Cardiac fibroblast (primary cell): ENCODE results near the gene KCNH4.
"Not testable (repeated sequence)": the region's sequence is repeated elsewhere in the genome, so short reads cannot be mapped to it uniquely, and the experiment has no call there.

Experiments used
- DNase-seq, 2 donors: peaks; one replicate each; pipeline versions ENCODE4 v3.0.0 to v3.0.0-alpha.2; 2010; ENCODE audit warnings: low read depth in 2 of 2
- H3K4me3 ChIP-seq, 2 donors: replicated peaks in 1 of 2; 1 replicate in 1 of 2; 2 replicates in 1 of 2; pipeline ENCODE4 v1.5.1; 2011; ENCODE audit warnings: low read depth in 2 of 2, low read length in 2 of 2, mild to moderate bottlenecking in 2 of 2, moderate library complexity in 1 of 2
- CTCF ChIP-seq: IDR thresholded peaks from one replicate; pipeline ENCODE4 v1.5.1; 2011; ENCODE audit warnings: low read depth, mild to moderate bottlenecking, low read length, inconsistent platforms

KCNH4 gene

GRCh38 chr17:42214156-42214555, 33.2 kb upstream of the KCNH4 start:
- DNase-seq, result no peak
- TF ChIP-seq CTCF, result no peak
- no peak overlapping the region for H3K4me3 ChIP-seq

GRCh38 chr17:42212382-42212781, 31.4 kb upstream of the KCNH4 start:
- no peak for DNase-seq
- no peak for TF ChIP-seq CTCF
- H3K4me3 ChIP-seq, result no peak overlapping the region

- peak in 1 of 2 donors; percentile 34 for DNase-seq
- H3K4me3 ChIP-seq, result not testable (repeated sequence)
Observed at GRCh38 chr17:42211921-42212341, 31.0 kb upstream of the KCNH4 start.

- H3K4me3 ChIP-seq, result no peak overlapping the region
- no peak for DNase-seq
- TF ChIP-seq CTCF, result no peak
Observed at GRCh38 chr17:42210046-42210445, 29.1 kb upstream of the KCNH4 start.

- DNase-seq, H3K4me3 ChIP-seq: not testable (repeated sequence)
Observed at GRCh38 chr17:42206153-42206612, 25.2 kb upstream of the KCNH4 start.

- peak in 1 of 2 donors; percentile 21 for DNase-seq
- TF ChIP-seq CTCF, result no peak
Observed at GRCh38 chr17:42203354-42203753, 22.4 kb upstream of the KCNH4 start.

GRCh38 chr17:42202696-42203095, 21.8 kb upstream of the KCNH4 start:
- no peak overlapping the region for H3K4me3 ChIP-seq
- no peak for TF ChIP-seq CTCF
- peak; percentile 39 to 78 for DNase-seq

More at GRCh38 chr17:42203354-42203753, 22.4 kb upstream of the KCNH4 start:
- H3K4me3 ChIP-seq, result no peak overlapping the region

- no peak overlapping the region for H3K4me3 ChIP-seq
- DNase-seq, result no peak
- TF ChIP-seq CTCF, result no peak
Observed at GRCh38 chr17:42202159-42202558, 21.2 kb upstream of the KCNH4 start.
